OCI-LY7 (cell line): Measurements from ENCODE around the gene GTF2F1. TPM values are rescaled to one million over a fixed set of nuclear protein-coding genes. Genes with fewer than 3 reads are reported as not detected.
"Not testable (repeated sequence)": the region's sequence is repeated elsewhere in the genome, so short reads cannot be mapped to it uniquely, and the experiment has no call there.

Experiments
- BruUV-seq: library from RNA; stranded (reverse); fragments of 400-500 nt; replicated peaks from 2 replicates; lab custom pipeline; 2021; lab: Mats Ljungman, UMichigan
- CTCF ChIA-PET: fragments of 300-600 bp; sonication (Branson Sonifier 250); formaldehyde crosslinking; loops from one replicate; lab custom pipeline; 2022; ENCODE audit warnings: antibody characterized with exemption; ENCODE audit not compliant: unreplicated experiment; lab: Charles Lee
- POLR2A ChIA-PET: fragments of 300-600 bp; sonication (Branson Sonifier 250); formaldehyde crosslinking; loops from one replicate; lab custom pipeline; 2022; ENCODE audit warnings: antibody characterized with exemption; lab: Charles Lee
- DNase-seq: peaks from one replicate; pipeline ENCODE4 v3.0.0-alpha.2; 2015; ENCODE audit warnings: low spot score
- H2AFZ ChIP-seq: fragments of 200-600 bp; sonication (generic), shearing (Covaris generic); 2 replicates; pipeline ENCODE4 v1.6.1; 2014; ENCODE audit warnings: mild to moderate bottlenecking, antibody characterized with exemption, low read length, moderate library complexity
- H3K27ac ChIP-seq: fragments of 200-600 bp; sonication (generic); 2 replicates; pipeline ENCODE4 v1.5.1; 2014; ENCODE audit warnings: mixed run types, low read depth, mild to moderate bottlenecking, moderate library complexity, low read length, inconsistent platforms; ENCODE audit not compliant: poor library complexity, severe bottlenecking
- H3K36me3 ChIP-seq: fragments of 200-600 bp; sonication (generic); 2 replicates; pipeline ENCODE4 v1.6.1; 2014; ENCODE audit warnings: mild to moderate bottlenecking, antibody characterized with exemption, low read length, moderate library complexity, mixed read lengths; ENCODE audit not compliant: insufficient read depth
- H3K4me1 ChIP-seq: fragments of 200-600 bp; sonication (generic); 2 replicates; pipeline ENCODE4 v1.5.1; 2014; ENCODE audit warnings: mild to moderate bottlenecking, low read length; ENCODE audit not compliant: insufficient read depth, poor library complexity, severe bottlenecking
- H3K4me2 ChIP-seq: fragments of 200-600 bp; sonication (generic); 2 replicates; pipeline ENCODE4 v1.6.1; 2014; ENCODE audit warnings: mild to moderate bottlenecking, low read length
- H3K4me3 ChIP-seq: fragments of 200-600 bp; sonication (generic); 2 replicates; pipeline ENCODE4 v1.5.1; 2014; ENCODE audit warnings: mild to moderate bottlenecking, low read depth, low read length; ENCODE audit not compliant: poor library complexity, severe bottlenecking
- H3K79me2 ChIP-seq: fragments of 200-600 bp; sonication (generic); 2 replicates; pipeline ENCODE4 v1.6.1; 2016; ENCODE audit warnings: low read depth, mild to moderate bottlenecking, low read length, moderate library complexity, mixed read lengths; ENCODE audit not compliant: insufficient read depth
- H3K9me2 ChIP-seq: fragments of 200-600 bp; sonication (generic); 2 replicates; pipeline ENCODE4 v1.6.1; 2016; ENCODE audit warnings: mild to moderate bottlenecking, low read length, mixed read lengths; ENCODE audit not compliant: insufficient read depth
- H3K9me3 ChIP-seq: fragments of 200-600 bp; sonication (generic); 2 replicates; pipeline ENCODE4 v1.6.1; 2014; ENCODE audit warnings: mild to moderate bottlenecking, mixed run types, low read length, mixed read lengths
- H4K20me1 ChIP-seq: fragments of 200-600 bp; sonication (generic); 2 replicates; pipeline ENCODE4 v1.6.1; 2014; ENCODE audit warnings: mild to moderate bottlenecking, antibody characterized with exemption, low read length, moderate library complexity, mixed read lengths; ENCODE audit not compliant: insufficient read depth
- CTCF ChIP-seq: fragments of 200-600 bp; sonication (generic); conservative IDR thresholded peaks from 2 replicates; pipeline ENCODE4 v1.5.1; 2014; ENCODE audit warnings: mild to moderate bottlenecking, antibody characterized with exemption, low read length, moderate library complexity, mixed read lengths
- EZH2phosphoT487 ChIP-seq: fragments of 200-600 bp; sonication (generic); IDR thresholded peaks from 2 replicates; pipeline ENCODE4 v1.6.1; 2018; ENCODE audit warnings: low read depth, borderline replicate concordance, mild to moderate bottlenecking, mixed run types, antibody characterized with exemption, low read length, moderate library complexity, mixed read lengths
- intact Hi-C: fragments of 100-400 bp; cut with micrococcal nuclease; formaldehyde crosslinking; loops from one replicate; pipeline ENCODE4 v1.10.0; 2022; ENCODE audit not compliant: unreplicated experiment
- total RNA-seq, 2 experiments: library from RNA; depleted of rRNA in 1 of 2; stranded (reverse); fragments of >200 nt in 1 of 2; shearing (Covaris generic) in 1 of 2; gene quantifications; 2 replicates each; pipeline ENCODE4 v1.2.3, GENCODE V29; 2014 to 2022

GTF2F1 gene
- total RNA-seq, 2 experiments from 2014 or later: 31.1 to 43.2 TPM

- Histone ChIP-seq H3K36me3 (no peaks in the 10 kb centered on the region), H3K79me2 (no peaks in the 10 kb centered on the region), H4K20me1 (no peaks in the 10 kb centered on the region), H2AFZ (no peak overlapping the region), H3K27ac (no peak overlapping the region), H3K4me1 (no peaks in the 10 kb centered on the region), H3K9me3 (peaks cover 8% of the 10 kb centered on the region; the same call in 1 of the 2 replicates), H3K9me2 (no peaks in the 10 kb centered on the region), H3K4me2 (no peak overlapping the region), H3K4me3 (no peak overlapping the region)
- ChIA-PET POLR2A (interaction anchor here (0.5 kb wide), 1 partner anchor 84 kb away, joined by 4 read pairs; no protein-coding TSS in a partner anchor), CTCF (no interaction called here)
- DNase-seq: no peak
- no TSS peak for BruUV-seq
- TF ChIP-seq CTCF (no peak), EZH2phosphoT487 (no peak)
- intact Hi-C loops: no loop called here
Measured at GRCh38 chr19:6352381-6353165, 40.4 kb downstream of the GTF2F1 start.

GRCh38 chr19:6350688-6351087 lies 42.3 kb downstream of the GTF2F1 start:
- H3K27ac ChIP-seq: no peak overlapping the region
- no peak overlapping the region for H3K4me3 ChIP-seq
- no peaks in the 10 kb centered on the region for H3K9me2 ChIP-seq
- no peaks in the 10 kb centered on the region for H4K20me1 ChIP-seq
- intact Hi-C loops: no loop called here
- no peak for DNase-seq
- ChIA-PET POLR2A (no interaction called here), CTCF (no interaction called here)
- no peaks in the 10 kb centered on the region for H3K36me3 ChIP-seq
- TF ChIP-seq CTCF (no peak), EZH2phosphoT487 (no peak)
- no TSS peak for BruUV-seq
- no peaks in the 10 kb centered on the region for H3K79me2 ChIP-seq
- H3K4me2 ChIP-seq: no peak overlapping the region
- H3K4me1 ChIP-seq: no peaks in the 10 kb centered on the region
- peaks cover 8% of the 10 kb centered on the region; the same call in 1 of the 2 replicates for H3K9me3 ChIP-seq
- H2AFZ ChIP-seq: no peak overlapping the region

- DNase-seq, H3K4me3 ChIP-seq, H3K4me2 ChIP-seq, H3K4me1 ChIP-seq, H3K36me3 ChIP-seq, H3K79me2 ChIP-seq, H3K9me3 ChIP-seq, BruUV-seq, H2AFZ ChIP-seq, intact Hi-C loops, H3K27ac ChIP-seq, CTCF ChIA-PET, POLR2A ChIA-PET, H4K20me1 ChIP-seq, H3K9me2 ChIP-seq: not testable (repeated sequence)
Measured at GRCh38 chr19:6349271-6349670, 43.7 kb downstream of the GTF2F1 start.
